COLO668 (cell line): Measurements from ENCODE around the gene GRK1.

Experiments
- DNase-seq: peaks from one replicate; lab custom pipeline; 2025; ENCODE audit not compliant: unreplicated experiment; lab: John Stamatoyannopoulos, UW

The GRK1 gene

GRCh38 chr13:113649212-113649611 lies 17.8 kb upstream of the GRK1 start:
- no peak for DNase-seq

DNA sequence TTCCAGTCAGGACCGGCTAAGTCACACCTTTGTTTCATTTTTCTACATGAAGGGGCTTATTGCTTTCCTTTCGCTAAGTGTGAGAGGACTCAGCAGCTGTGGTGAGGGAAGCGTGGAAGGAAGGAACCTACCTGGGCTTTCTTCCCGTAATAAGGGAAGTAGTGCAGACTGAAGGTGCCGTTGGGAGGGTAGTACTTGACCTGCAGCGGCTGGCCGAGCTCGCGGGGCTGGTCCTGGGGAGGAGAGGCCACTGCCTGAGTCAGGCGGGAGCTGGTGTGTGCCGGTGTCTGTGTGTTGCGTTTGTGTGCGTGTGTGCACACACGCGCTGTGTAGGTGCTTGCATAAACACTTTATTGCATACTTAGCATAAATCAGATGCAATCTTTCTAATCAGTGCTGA lies 16.7 kb upstream of the GRK1 start:
- DNase-seq: no peak

DNA sequence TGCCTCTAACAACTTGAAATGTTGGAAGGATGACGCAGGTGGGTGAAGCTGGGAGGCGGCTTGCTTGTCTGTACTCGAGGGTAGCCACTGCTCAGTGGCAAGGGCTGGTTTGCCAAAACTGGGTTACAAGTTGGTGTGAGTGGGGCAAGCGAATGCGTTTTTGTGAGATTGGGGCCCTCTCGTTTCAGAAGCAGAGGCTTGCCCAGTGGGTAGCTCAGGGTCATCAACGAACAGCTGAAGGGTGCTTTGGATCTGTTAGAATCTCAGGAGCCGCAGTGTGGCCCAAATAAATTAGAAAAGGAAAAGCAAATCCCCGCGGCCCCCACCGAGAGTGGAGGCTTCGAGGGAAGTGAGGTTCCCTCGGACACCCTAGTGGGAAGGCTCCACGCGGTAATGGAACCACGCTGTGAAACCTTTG lies 16.3 kb upstream of the GRK1 start:
- no peak for DNase-seq

DNA sequence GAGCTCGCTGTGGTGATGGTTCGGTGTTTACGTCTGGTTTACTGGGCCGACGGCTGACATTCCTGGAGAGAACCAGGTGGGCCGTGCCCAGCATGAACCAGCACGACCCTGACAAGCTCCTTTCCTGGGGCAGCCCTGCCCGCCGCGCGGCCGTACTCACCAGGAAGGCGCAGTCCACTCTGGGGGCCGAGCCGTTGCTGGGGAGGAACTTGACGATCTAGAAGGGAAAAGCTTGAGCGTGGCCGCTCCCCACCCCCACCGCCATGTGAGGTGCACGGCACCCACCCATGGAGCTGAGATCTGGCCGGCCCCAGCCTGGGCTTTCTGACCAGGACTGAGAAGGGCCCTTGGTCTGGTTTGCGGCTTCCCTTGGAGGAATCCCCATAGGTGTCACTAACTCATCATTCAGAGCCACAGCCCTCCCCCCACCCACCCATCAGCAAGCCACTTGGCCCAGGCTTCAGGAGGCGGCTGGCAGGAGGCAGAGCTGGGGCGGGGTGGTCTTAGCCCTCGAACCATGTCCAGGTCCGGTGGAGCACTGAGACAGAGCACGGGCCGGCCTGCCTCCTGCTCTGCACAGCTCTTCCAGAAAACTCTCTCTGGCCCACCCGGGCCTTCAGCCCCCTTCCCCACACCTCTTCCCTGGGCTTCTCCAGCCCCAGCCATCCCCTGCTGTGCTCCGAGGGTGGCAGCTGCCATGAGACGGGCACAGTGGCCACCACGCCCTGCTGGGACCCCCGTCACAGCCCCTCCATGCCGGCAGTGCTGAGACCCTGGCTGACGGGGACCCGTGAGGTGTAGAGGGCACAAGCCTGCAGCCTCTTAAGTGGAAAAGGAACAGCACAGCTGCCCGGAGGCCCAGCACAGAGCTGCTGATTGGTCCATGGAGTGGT lies 15.3 kb upstream of the GRK1 start:
- DNase-seq: no peak

DNA sequence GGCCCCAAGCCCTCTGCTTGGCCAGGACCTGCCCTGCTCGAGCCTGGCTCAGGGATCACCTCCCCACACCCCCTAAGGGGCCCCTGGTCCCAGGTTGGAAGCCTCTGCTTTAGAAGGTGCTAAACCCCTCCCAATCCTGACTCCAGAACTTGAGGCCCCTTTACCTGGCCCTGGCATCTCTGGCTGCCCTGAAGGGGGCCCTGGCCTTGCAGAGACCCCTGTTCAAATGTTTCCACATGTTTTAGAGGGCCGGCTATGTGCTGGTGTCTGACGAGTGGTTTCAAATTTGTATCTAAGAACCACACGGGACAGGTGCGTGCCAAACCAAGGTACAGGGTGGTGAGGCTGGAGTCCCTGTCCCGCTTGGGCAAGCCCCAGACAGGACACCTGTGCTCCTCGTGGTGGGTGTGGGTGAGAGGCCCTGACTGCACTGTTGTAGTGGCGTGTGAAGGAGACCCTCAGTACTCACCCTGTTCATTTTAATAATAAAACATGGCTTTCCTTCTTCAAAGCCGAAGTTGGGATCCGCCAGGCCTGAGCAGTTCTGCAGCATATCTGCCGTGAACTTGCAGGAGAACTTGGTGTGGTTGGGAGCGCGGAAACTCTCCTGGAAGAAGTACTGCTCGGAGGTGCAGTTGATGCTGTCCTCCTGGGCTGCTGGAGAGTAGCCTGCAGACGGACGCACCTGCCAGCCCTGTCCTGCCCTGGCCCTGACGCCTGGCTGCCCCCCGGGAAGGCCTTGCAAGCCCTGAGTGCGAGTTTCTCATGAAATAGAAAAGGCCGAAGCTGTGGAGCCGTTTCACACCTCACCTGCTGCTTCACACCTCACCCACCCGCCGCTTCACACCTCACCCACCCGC lies 14.4 kb upstream of the GRK1 start:
- no peak for DNase-seq

DNA sequence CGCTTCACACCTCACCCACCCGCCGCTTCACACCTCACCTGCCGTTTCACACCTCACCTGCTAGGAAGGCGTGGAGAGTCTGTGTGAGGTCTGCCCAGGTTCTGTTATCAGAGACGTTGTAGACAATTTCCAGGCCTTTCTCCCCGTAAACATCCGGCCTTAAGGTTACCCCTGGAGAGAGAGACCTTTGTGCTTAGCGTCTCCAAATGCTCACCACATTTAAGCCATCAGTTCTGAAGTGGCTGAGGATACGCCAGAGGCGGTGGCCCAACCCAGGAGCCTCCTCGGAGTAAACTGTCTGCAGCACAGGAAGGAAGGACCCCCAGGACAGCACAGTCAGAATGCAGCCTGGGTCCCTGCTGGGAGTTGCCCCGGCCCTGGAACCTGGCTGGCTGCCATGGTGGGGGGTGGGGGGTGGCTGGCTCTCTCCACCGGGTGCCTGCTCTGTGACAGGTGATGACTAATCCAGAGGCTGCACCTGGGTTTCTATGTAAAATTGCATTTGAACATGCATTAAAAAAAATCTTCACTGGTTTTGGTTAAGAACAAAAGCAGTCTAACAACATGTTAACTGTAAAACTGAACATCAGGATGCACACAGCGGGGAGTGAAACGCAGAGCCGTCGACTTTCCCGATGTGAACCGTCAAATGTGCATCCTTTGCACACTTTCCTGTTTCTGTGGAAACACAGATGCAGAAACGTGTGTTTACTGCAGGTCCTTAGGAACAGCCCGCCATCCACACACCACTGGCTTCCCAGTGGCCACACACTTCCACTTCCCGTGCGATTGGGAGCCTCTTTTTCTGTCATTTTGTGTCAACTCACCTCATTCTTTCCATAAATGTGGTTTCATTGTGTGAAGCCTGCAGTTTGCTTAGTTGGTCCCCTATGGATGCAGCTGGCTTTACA lies 13.5 kb upstream of the GRK1 start:
- DNase-seq: peak; percentile 91

GRCh38 chr13:113654175-113654560 lies 12.9 kb upstream of the GRK1 start:
- no peak for DNase-seq

- DNase-seq: no peak
Measured at GRCh38 chr13:113654591-113655345, 12.3 kb upstream of the GRK1 start.

GRCh38 chr13:113655346-113656002 lies 11.5 kb upstream of the GRK1 start:
- no peak for DNase-seq

DNA sequence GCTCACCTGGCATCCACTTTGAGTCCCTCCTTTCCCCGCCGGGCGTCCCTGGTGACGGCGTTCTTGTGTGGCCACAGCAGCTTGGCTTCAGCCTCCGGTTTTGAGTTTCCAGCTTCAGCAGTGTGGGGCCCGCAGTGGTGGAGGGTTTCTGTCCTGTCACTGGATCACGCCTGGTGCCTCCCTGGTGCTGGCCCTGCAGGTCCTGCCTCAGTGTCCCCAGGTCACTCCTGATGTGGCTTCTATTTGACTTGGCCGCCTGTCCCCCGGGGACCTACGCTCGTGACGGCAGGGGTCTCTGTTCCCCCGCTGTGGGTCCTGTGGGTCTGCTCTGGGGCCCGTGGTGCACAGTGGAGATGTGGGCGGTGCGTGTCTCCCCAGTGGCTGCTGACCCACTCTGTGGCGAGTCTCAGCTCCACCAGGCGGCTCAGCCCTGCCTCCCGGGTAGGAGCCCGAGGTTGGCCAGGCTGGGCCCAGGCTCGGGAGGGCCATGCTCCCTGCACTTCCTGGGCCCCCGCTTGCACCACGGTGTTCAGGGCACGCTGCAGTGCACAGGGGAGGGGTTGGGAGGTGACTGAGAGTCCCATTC lies 10.9 kb upstream of the GRK1 start:
- no peak for DNase-seq

DNA sequence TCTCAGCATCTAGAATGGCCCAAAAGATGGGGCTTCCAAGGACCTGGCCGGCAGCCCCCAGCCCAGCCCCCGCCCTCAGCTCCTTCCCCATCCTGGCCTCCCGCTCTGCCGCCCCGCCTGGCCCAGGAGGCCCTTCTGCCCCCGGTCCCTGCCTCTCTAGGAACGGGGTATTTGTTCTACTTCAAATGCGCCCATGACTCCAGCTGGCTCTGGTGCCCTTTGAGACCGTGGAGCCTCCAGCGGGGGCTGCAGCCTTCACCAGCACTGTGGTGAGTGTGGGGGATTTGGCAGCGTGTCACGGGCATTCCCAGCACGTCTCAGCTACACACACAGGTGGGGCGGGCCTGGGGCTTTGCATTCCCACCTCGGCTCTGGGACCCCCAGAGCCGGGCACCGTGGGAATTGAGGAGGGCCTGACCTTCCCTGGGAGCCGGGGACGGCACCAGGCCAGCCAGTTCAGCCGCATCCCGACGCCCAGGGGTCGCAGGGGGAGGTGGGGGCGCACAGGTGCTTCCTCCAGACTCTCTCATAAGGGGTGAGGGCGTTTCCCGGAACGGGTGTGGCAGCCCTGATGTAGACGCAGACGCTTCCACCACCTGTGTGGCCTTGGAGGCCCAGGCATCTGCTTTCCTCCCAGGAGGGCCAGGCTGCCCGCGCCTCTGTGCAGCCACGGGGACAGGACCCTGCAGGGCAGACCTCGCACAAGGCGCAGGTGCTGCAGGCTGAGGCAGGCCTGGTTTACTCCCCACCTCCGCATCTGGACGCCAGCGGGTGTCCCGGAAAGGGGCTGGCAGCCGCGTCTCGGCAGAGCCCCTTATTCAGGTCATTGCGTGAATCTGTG lies 10.0 kb upstream of the GRK1 start:
- DNase-seq: peak; percentile 80

GRCh38 chr13:113657851-113658741 lies 8.9 kb upstream of the GRK1 start, which contains the start of gene ATP4B:
ATP4B (minus strand) TSS chr13:113658198; CDS start chr13:113658144, 54 bp downstream.
- no peak for DNase-seq

- no peak for DNase-seq
Measured at GRCh38 chr13:113658836-113659235, 8.2 kb upstream of the GRK1 start.

DNA sequence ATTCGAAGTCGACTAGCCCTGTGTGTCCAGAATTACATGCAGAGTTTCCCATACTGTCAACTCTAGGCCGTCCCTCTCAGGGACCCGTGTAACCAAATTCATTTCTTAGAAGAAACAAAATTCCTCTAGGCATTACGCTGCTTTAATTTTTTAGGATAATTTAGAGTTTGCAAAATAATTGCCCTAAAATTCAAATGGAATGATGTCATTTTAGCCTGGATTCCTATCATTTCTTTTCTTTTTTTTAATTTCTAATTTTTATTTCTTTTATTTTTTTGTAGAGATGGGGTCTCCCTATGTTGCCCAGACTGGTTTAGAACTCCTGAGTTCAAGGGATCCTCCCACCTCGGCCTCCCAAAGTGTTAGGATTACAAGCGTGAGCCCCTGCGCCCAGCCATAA lies 7.7 kb upstream of the GRK1 start:
- DNase-seq: no peak

DNA sequence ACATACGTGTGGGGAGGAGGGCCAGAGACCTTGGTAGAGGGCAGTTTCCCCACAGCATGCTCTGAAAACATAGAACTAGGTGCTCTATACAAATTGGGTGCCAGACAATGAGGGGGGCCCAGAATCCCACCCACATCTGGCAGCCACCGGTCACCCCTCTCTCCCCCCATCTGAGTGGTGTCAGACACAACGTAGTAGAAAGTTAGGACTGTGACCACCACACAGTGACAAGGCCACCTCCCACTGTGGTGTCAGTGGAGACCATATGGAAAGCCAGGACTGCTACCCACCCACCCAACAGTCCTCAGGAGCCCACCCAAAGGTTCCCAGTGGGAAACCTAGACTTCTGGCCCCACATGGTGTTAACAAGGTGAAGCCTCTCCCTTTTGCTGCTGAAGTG lies 7.0 kb upstream of the GRK1 start:
- DNase-seq: no peak

DNA sequence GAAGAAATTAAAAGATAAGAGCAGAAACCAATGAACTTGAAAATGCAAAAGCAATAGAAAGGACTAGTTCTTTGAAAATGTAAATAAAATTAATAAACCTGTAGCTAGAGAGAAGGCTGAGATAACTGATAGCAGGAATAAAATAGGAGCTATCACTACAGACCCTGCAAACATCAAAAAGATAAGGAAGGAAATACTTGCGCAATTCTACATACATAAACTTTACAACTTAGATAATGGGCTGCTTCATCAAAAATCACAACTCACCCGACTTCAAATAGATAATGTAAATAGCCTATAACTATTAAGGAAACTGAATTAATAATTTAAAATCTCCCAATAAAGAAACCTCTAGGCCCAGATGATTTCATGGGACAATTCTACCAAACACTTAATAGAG lies 5.5 kb upstream of the GRK1 start:
- no peak for DNase-seq

- DNase-seq: no peak
Measured at GRCh38 chr13:113663934-113664333, 3.1 kb upstream of the GRK1 start.
